Activated CD4-positive, CD25-positive, alpha-beta regulatory T cell treated with anti-CD3 and anti-CD28 coated beads, Interleukin-2, amount 50 U/mL, for 72 hours (primary cell): ENCODE measurements around the gene OR1K1.
"Not testable (repeated sequence)": the region's sequence is repeated elsewhere in the genome, so short reads cannot be mapped to it uniquely, and the experiment has no call there.

Experiments
- DNase-seq: peaks from one replicate; pipeline ENCODE4 v3.0.0; 2021

OR1K1 gene, protein sequence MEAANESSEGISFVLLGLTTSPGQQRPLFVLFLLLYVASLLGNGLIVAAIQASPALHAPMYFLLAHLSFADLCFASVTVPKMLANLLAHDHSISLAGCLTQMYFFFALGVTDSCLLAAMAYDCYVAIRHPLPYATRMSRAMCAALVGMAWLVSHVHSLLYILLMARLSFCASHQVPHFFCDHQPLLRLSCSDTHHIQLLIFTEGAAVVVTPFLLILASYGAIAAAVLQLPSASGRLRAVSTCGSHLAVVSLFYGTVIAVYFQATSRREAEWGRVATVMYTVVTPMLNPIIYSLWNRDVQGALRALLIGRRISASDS

DNA sequence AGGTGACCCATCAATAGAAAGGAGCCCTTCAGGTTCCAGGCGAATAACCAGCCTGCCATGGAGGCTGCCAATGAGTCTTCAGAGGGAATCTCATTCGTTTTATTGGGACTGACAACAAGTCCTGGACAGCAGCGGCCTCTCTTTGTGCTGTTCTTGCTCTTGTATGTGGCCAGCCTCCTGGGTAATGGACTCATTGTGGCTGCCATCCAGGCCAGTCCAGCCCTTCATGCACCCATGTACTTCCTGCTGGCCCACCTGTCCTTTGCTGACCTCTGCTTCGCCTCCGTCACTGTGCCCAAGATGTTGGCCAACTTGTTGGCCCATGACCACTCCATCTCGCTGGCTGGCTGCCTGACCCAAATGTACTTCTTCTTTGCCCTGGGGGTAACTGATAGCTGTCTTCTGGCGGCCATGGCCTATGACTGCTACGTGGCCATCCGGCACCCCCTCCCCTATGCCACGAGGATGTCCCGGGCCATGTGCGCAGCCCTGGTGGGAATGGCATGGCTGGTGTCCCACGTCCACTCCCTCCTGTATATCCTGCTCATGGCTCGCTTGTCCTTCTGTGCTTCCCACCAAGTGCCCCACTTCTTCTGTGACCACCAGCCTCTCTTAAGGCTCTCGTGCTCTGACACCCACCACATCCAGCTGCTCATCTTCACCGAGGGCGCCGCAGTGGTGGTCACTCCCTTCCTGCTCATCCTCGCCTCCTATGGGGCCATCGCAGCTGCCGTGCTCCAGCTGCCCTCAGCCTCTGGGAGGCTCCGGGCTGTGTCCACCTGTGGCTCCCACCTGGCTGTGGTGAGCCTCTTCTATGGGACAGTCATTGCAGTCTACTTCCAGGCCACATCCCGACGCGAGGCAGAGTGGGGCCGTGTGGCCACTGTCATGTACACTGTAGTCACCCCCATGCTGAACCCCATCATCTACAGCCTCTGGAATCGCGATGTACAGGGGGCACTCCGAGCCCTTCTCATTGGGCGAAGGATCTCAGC, at the start of gene OR1K1:
Gene OR1K1 (plus strand): TSS at position 58 of the 995 bp plus-strand sequence. CDS start 0 bp downstream, at position 58.
- no peak for DNase-seq

DNA sequence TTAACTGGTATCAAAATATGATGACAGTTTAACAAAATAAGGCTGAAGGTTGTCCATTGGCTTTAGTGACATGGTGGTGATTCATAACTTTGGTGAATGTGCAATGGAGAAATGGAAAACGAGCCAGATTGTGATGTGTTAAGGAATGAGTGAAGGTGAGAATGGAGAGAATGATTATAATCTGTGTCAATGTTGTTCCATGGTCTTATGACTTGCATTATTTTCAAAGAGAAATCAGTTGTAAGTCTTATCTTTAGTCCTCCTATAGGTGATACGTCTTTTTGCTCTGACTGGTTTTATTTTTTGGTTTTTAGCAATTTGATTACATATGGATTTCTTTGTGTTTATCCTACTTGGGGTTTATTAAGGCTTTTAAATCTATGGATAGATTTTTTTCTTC, 45.1 kb upstream of the OR1K1 start:
- DNase-seq, result no peak

DNA sequence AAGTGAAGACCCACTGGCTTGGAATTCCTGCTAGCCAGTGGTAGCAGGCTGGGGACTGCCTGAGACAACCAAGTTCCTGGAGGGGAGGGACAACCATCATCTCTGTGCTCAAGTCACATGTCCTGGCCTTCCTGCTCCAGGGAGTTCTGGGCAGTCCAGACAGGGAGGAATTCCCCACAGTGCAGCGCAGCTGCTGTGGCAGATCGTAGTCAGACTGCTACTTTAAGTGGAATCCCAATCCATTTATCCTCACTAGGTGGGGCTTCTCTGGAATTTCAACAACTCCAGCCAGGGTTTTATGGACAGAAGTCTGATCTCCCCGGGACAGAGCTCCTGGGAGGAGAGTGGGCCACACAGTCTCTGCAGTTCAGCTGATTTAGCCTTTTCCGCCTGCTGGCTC, 32.1 kb upstream of the OR1K1 start:
- no peak for DNase-seq

DNA sequence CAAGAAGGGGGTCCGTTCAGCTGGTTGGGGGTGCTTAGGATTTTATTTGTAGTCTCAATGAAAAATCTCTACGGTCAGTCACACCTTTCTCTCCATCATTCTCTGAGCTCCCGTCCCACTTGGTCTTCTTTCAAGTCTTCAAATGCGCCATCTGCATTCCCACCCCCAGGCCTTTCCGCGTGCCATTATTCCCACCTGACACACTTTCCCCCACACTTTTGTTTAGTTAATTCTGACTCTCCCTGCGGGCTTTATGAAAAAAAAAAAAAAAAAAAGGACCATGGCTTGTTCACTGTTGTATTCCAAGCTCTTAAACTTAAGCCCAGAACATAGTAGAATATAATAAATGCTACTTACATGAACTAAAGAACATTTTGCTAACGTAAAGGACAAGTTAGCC, 22.9 kb upstream of the OR1K1 start:
- no peak for DNase-seq

DNA sequence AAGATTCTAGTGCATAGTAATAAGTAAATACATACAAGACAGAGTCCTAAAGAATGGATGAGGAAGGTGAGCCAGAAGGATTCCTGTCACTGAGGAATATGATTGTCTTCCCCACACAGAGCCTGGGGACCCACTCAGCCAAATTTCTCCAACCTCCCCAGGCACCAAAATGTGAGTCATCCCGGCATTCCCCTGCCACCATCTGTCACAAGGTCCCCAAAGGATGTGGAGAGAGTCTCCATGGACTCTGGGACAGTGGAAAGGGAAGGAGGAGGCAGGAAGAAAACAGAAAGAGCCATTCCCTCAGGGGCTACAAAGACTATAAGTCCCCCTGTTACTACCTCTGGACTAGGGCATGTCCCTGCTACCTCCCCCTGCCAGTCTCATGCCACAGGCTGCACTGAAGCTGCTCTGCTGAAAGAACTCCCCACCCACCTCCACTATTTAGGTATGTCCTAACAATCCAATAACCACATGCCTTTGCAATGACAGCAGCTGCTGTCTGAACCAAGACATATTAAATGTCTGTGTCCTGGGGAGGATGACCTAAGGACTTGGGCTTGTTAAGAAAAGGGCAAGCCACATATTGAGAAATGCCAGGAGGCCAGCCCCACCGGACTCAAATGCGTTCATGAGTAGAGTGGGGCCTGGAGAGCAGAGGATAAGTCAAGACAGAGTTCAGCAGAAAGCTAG, 21.8 kb upstream of the OR1K1 start:
- DNase-seq, result no peak

DNA sequence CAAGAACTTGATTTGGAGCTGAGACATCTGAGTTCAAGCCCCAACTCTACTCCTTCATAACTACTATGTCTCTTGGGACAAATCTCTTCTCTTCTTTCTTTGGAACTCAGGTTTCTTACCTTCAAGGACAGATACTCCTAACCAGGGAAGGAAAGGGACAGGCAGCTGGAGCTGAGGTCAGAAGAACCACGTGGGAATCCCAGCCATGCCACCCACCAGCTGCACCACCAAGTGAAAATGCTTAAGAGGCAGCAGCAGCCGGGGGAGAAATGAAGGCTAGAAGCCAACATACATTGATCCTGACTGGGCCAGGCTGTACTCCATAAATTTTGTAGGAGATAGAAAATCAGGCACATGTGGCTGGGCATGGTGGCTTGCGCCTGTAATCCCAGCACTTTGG, 20.7 kb upstream of the OR1K1 start:
- DNase-seq, result no peak

DNA sequence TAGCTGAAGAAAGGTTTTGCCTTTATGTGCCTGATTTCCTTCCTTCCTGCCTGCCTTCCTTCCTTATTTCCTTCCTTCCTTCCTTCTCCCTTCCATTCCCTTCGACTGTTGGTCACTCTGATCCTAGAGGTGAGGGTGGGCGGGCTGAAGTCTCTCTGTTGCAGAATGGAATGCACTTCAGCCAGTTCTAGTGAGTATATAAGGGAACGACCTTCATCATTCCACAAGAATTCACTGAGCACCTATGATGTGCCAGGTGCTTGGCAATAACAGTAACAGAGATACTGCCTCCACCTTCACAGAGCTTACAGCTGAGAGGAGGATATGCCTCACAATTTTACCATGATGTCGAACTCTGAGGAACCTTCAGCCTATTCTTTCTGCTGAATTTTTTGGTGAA, 19.9 kb upstream of the OR1K1 start:
- DNase-seq, result no peak

DNA sequence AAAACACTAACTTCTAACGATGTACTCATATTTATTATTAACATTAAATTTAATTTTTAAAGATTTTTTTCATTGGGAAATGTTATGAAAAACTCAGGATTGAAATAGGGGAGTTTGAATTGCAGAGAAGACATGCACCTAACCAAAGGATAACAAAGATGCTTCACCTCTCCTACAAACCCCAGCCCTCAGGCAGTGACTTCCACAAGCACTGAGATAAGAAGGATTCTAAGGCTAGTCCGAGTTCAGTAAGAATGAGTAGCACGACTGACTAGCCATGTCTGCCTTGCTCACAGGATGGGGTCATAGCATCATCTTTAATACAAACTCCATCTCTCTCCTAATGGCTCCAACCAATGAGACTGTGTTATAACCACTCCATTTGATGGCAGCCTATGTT, 18.3 kb upstream of the OR1K1 start:
- no peak for DNase-seq

DNA sequence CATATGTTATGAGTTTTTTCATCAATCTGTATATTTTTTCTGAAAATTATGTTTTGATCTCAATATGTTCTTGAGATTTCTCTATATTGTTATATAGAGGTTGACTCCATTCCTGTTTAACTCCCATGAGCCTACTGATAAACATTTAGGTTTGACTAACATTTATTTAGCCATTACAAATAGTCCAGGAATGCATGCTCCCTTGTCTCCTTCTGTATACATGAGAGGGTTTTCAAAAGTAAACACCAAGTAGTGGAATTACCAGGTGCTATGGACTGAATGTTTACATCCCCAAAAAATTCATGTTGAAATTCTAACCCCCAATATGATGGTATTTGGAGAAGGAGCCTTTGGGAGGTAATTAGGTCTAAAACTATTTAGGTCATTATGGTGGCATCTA, 14.7 kb upstream of the OR1K1 start:
- DNase-seq, result no peak

DNA sequence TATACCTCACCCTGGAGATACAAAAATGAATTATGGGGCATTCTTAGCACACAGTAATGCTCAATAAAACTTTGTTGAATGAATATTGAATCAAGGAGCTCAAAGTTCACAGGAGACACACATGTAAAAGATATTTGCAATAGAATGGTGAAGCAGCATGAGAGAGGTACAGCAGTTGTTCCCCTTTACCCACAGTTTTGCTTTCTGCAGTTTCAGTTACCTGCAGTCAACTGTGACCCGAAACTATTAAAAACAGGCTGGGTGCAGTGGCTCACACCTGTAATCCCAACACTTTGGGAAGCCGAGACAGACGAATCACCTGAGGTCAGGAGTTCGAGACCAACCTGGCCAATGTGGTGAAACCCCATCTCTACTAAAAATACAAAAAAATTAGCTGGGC, 13.6 kb upstream of the OR1K1 start:
- DNase-seq, result no peak

DNA sequence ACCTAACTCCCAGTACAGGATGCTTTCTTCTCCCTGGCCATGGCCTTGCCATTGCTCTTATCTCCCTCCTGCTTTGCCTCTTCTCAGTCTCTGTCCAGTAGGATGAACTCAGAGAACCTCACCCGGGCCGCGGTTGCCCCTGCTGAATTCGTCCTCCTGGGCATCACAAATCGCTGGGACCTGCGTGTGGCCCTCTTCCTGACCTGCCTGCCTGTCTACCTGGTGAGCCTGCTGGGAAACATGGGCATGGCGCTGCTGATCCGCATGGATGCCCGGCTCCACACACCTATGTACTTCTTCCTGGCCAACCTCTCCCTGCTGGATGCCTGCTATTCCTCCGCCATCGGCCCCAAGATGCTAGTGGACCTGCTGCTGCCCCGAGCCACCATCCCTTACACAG, 11.1 kb upstream of the OR1K1 start, which contains the start of gene OR5C1:
Gene OR5C1 (plus strand): TSS at position 103 of the 400 bp plus-strand sequence. CDS start 0 bp downstream, at position 103.
- DNase-seq, result no peak

DNA sequence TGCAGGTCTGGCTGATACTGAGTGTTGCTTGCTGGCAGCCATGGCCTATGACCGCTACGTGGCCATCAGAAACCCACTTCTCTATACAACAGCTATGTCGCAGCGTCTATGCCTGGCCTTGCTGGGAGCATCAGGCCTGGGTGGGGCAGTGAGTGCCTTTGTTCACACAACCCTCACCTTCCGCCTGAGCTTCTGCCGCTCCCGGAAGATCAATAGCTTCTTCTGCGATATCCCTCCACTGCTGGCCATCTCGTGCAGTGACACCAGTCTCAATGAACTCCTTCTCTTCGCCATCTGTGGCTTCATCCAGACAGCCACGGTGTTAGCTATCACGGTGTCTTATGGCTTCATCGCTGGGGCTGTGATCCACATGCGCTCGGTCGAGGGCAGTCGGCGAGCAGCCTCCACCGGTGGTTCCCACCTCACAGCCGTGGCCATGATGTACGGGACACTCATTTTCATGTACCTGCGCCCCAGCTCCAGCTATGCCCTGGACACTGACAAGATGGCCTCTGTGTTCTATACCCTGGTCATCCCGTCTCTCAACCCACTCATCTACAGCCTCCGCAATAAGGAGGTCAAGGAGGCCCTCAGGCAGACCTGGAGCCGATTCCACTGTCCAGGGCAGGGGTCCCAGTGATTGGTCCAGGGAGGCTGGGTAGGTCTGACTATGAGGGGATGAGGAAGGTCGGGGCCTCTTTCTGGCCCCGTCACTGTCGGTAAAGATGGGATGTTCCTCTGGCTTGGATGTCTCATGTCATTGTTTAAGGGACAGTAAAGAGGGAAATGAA, 10.5 kb upstream of the OR1K1 start:
- no peak for DNase-seq

DNA sequence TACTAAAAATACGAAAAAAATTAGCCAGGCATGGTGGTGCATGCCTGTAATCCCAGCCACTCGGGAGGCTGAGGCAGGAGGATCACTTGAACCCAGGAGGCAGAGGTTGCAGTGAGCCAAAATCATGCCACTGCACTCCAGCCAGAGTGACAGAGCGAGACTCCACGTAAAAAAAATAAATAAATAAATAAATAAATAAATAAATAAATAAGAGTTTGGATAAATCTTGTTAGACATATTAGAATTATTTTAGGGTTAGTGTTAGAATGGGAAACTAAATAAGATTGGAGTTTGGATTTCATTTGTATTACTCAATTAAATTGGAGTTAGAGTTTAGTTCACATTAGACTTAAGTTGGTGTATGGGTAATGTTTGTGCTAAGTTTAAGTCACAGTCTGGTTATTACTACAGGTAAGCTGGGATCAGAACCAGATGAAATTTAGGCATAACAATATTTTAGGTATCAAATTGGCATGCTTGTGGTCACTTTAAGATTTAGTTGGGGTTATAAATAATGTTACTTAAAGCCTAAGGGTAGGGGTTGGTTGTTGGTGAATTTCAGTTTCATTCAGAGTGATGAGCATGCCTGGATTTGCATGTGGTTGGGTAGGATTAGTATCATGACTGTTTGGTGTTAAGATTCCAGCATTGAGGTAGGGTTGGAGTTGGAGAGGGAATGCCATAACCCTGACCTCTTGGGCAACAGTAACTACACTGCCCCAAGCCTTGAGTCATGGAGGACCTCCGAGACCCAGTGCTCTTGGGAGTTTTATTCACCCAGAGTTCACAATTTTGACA, 7.9 kb upstream of the OR1K1 start:
- no peak for DNase-seq

DNA sequence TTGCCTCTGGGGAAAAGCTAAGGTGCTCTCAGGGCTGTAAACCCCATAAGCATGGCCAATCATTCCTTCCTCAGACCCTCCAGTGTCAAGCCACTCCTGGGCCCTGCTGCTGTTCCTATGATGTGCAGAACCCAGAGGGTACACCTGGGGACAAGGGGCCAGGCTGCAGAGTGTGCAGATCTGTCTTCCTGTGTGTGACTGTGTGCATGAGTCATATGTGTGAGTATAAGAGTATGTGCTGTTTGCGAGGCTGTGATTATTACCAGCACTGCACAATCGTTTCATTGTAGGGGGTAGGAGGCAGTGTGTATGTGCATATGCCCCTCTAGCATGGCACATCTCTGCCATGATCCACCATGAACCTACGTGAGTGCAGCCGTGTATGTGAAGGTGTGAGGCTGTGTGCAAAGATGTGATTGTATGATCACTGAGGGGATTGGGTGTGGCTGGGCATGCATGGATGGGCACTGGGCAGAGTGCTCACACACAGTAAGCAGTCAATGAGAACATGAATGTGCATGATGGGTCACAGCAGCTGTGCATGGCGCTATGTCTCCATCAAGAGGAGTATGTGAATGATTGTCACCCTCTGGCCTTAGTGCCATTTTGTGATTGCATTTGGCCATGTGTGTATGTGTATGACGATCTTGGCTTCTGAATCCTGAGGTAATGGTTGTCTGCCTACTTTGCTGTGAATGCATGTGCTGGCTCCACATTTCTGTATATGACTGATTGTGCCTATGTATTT, 2.4 kb upstream of the OR1K1 start:
- no peak for DNase-seq

DNA sequence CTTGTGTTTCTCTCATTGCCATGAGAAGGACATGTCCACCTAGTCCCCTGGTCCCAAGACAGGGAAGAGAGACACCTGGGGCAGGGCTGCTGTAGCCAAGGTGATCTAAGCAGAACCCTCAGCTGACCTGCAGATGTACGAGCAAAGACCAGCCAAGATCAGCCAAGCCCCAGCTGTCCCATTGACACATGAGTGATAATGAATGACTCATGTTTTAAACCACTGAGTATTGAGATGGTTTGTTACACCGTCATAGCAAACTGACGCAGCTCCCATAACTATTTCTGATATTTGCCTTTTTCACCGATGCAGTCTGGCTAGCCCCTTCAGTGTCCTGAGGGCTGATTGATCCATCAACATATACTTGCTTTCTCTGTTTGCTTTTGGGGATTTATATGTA, 6.7 kb downstream of the OR1K1 start:
- DNase-seq, result no peak

DNA sequence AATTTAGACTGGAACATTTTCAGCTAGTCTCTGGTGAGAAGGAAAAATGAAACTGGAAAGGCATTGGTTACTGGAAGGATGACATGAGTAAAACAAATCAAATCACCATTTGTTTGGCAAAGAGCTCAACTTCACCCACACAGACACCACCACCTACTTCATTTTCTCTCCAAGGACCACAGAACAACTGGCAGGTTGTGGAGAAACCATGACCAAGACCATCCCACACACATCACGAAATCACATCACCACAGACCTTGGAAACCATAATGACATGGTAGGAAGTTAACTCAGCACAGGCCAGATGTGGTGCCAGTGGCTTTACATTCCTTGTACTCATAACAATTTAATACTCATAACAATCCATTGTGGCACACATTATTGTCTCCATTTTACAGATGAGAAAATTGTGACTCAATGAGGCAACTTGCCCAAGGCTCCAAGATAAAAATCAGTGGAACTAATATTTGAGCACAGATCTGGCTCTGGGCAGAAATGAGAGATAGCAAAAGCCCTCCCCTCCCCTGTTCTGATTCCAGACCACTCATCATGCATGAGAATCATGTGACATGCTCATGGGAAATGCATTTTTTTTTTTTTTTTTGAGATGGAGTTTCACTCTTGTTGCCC, 7.5 kb downstream of the OR1K1 start:
- no peak for DNase-seq

DNA sequence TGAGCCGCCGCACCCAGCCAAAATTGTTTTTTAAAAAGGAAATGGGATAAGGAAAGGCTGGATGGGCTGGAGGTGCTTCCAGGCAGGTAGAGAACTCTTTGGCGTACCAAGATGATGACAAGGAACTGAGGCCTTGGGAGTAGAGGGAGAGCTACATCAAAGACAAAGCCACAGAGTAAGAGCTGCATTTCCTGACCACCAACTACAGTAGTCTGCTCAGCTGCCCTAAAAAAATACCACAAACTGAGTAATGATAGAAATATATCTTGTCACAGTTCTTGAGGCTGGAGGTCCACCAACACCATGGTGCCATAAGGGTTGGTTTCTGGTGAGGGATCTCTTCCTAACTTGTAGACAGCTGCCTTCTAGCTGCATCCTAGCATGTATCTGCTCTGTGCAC, 8.2 kb downstream of the OR1K1 start:
- no peak for DNase-seq

DNA sequence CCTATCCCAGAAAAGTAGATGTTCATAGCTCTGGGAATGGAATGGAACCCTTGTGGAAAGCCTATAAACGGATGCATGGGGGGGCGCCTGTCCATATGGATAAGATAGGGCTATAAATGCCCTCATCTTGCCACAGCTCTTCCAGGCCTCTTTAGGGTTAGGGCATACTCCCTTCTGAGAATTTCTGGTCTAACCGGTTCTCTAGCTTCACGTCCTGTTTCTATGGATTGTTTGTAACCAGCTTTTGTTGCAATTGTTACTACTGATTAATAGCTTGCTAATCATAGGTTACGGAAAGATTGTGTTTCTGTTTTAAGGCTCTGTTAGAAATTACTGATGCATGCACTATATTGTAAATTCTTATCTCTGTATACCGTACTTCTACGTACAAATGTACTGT, 9.3 kb downstream of the OR1K1 start:
- DNase-seq, result not testable (repeated sequence)

DNA sequence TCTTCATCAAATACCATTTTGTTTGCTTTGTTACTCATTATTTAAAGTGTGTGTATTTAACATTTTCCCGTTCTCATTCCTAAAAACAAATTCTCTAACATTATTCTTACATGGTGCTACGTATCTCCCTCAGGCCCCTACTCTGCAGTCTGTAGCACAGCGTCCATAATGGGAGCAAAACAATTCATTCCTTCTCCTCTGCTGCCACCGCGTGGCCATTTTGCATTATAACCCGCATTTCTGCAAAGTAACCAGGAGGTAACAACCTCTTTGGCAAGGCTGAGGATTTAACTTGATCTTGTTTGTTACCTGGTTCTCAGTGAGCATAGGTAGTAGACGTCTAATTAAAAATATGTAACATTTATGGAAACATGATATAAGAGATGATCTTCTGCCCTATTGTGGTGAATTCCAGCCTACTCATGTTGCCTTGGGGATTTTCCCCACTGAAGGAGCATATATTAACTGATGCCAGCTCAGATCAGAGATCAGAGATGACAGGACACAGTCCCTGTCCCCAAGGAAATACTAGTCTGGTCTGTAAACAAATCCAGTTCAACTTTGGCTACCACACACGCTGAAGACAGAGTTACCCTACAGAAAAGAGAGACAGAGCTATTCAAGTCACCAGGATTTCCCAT, 10.5 kb downstream of the OR1K1 start:
- peak; percentile 75 for DNase-seq

DNA sequence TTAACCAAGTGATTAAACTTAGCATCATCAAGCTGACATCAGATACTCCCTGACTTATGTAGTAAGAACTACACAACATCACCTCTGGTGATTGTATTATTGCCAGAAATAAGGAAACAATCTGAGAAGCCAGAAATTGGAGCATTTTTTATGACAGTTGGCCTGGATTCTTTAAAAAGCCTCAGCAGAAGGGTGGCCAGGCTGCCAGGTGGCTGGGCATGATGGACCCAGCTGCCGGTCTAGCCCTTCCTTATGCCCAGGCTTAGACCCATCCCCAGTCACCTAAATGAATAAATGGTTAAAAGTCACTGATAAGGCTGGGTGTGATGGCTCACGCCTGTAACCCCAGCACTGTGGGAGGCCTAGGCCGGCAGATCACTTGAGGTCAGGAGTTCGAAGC, 12.8 kb downstream of the OR1K1 start:
- no peak for DNase-seq
